ENCODE data around the gene PRUNE2. TPM values are rescaled to one million over a fixed set of nuclear protein-coding genes. Genes with fewer than 3 reads are reported as not detected.

PRUNE2 gene
- polyA plus RNA-seq, 1 donor (not counting 4 experiments of a cell fraction or from before 2014, with no cell fraction given), result 0.41 TPM

DNA sequence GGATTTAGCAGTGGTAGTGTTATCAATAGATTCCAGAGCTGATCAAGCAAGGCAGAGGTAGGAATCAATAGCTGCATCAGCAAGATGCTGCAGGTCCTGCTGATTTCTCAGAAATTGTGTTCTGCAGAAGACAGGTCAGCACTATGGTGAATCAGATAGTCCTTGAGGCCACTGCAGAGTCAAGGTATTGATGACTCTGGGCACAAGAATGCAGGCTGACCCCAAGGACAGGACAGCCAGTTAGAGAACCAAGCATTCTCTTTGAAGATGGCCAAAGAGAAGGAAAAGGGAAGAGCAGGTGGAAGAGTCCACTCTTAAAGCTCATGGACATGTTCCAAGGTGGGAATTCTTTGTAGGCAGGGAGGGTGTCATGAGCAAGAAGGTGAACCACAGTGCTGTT is 28.0 kb downstream of the PRUNE2 start:
- no peaks in the 10 kb centered on the region for H3K27me3 ChIP-seq (ENCODE audit: control insufficient read depth, extremely low read depth, insufficient read depth, low read length)
- dilution Hi-C loops (cut with MboI; ENCODE audit: extremely low pct_ligation_motif_present, low sequenced_read_pairs), result no loop called here
- H3K27ac ChIP-seq (ENCODE audit: control insufficient read depth, insufficient read depth, low read length), result no peak overlapping the region
- no peak overlapping the region for H2AFZ ChIP-seq (ENCODE audit: control insufficient read depth, low read length)
- H3K36me3 ChIP-seq (ENCODE audit: control insufficient read depth in 2 of 2, extremely low read depth in 1 of 2, insufficient read depth in 2 of 2, low read length in 2 of 2), result no peaks in the 10 kb centered on the region
- H3K79me2 ChIP-seq (ENCODE audit: control insufficient read depth, insufficient read depth, low read length), result no peaks in the 10 kb centered on the region
- H3K4me2 ChIP-seq (ENCODE audit: control insufficient read depth, extremely low read depth, insufficient read depth, low read depth, low read length), result no peak overlapping the region
- no peak overlapping the region for H3K4me3 ChIP-seq (ENCODE audit: control insufficient read depth in 2 of 3, extremely low read depth in 1 of 3, insufficient read depth in 2 of 3, low read depth in 1 of 3, low read length in 3 of 3)
- H3K9ac ChIP-seq (ENCODE audit: control insufficient read depth, extremely low read depth, insufficient read depth, low read length), result no peak overlapping the region
- H3K9me3 ChIP-seq (ENCODE audit: control insufficient read depth, low read depth, low read length), result no peaks in the 10 kb centered on the region
- TF ChIP-seq EZH2 (IDR thresholded peaks at IDR 0.05; ENCODE audit: low read length), result no peak
- TF ChIP-seq, protein P1, sequence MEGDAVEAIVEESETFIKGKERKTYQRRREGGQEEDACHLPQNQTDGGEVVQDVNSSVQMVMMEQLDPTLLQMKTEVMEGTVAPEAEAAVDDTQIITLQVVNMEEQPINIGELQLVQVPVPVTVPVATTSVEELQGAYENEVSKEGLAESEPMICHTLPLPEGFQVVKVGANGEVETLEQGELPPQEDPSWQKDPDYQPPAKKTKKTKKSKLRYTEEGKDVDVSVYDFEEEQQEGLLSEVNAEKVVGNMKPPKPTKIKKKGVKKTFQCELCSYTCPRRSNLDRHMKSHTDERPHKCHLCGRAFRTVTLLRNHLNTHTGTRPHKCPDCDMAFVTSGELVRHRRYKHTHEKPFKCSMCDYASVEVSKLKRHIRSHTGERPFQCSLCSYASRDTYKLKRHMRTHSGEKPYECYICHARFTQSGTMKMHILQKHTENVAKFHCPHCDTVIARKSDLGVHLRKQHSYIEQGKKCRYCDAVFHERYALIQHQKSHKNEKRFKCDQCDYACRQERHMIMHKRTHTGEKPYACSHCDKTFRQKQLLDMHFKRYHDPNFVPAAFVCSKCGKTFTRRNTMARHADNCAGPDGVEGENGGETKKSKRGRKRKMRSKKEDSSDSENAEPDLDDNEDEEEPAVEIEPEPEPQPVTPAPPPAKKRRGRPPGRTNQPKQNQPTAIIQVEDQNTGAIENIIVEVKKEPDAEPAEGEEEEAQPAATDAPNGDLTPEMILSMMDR (optimal IDR thresholded peaks at IDR 0.05 in 1 of 3, IDR thresholded peaks at IDR 0.05 in 1 of 3, conservative IDR thresholded peaks at IDR 0.05 in 1 of 3; ENCODE audit: extremely low read depth in 1 of 3, insufficient read depth in 2 of 3, low read length in 3 of 3), result no peak
- H3K4me1 ChIP-seq (ENCODE audit: control insufficient read depth, extremely low read depth, insufficient read depth, low read length), result peaks cover 11% of the 10 kb centered on the region
- FAIRE-seq (no peak), DNase-seq (ENCODE audit: low read depth, low spot score) (no peak)
- H3K9me1 ChIP-seq (ENCODE audit: control insufficient read depth, extremely low read depth, insufficient read depth, low read length), result no peaks in the 10 kb centered on the region
- no peaks in the 10 kb centered on the region for H4K20me1 ChIP-seq (ENCODE audit: control insufficient read depth, extremely low read depth, insufficient read depth, low read length)

DNA sequence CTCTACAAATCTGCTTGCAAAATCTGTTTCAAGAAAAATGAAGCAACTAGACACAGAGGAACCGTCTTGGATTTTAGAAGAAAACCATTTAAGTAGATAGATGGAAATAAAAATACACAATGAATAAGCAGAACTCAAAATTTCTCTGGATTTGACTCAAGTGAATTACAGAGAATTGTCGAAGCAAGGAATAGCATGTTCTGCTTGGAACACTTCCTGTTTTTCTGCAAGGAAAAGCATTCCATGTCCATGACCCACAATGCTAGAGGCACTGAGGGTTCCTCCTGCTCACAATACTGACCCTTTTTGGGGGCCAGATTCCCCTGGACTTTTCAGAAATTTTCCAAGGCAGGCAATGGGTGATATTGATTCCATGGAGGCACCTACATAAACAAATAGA is 29.8 kb downstream of the PRUNE2 start:
- FAIRE-seq (no peak), DNase-seq (ENCODE audit: low read depth, low spot score) (no peak)
- Histone ChIP-seq H3K27ac (ENCODE audit: control insufficient read depth, insufficient read depth, low read length) (no peak overlapping the region), H3K36me3 (ENCODE audit: control insufficient read depth in 2 of 2, extremely low read depth in 1 of 2, insufficient read depth in 2 of 2, low read length in 2 of 2) (no peaks in the 10 kb centered on the region), H3K4me2 (ENCODE audit: control insufficient read depth, extremely low read depth, insufficient read depth, low read depth, low read length) (peak overlapping the region; percentile 17), H2AFZ (ENCODE audit: control insufficient read depth, low read length) (peak overlapping the region; percentile 37), H3K9me1 (ENCODE audit: control insufficient read depth, extremely low read depth, insufficient read depth, low read length) (no peaks in the 10 kb centered on the region), H3K27me3 (ENCODE audit: control insufficient read depth, extremely low read depth, insufficient read depth, low read length) (no peaks in the 10 kb centered on the region), H3K4me3 (ENCODE audit: control insufficient read depth in 2 of 3, extremely low read depth in 1 of 3, insufficient read depth in 2 of 3, low read depth in 1 of 3, low read length in 3 of 3) (no peak overlapping the region), H4K20me1 (ENCODE audit: control insufficient read depth, extremely low read depth, insufficient read depth, low read length) (no peaks in the 10 kb centered on the region), H3K9ac (ENCODE audit: control insufficient read depth, extremely low read depth, insufficient read depth, low read length) (no peak overlapping the region), H3K4me1 (ENCODE audit: control insufficient read depth, extremely low read depth, insufficient read depth, low read length) (peaks cover 11% of the 10 kb centered on the region), H3K79me2 (ENCODE audit: control insufficient read depth, insufficient read depth, low read length) (no peaks in the 10 kb centered on the region), H3K9me3 (ENCODE audit: control insufficient read depth, low read depth, low read length) (no peaks in the 10 kb centered on the region)
- dilution Hi-C loops (cut with MboI; ENCODE audit: extremely low pct_ligation_motif_present, low sequenced_read_pairs), result no loop called here
- TF ChIP-seq, protein P1 (optimal IDR thresholded peaks at IDR 0.05 in 1 of 3, IDR thresholded peaks at IDR 0.05 in 1 of 3, conservative IDR thresholded peaks at IDR 0.05 in 1 of 3; ENCODE audit: extremely low read depth in 1 of 3, insufficient read depth in 2 of 3, low read length in 3 of 3), result no peak
- no peak for TF ChIP-seq EZH2 (IDR thresholded peaks at IDR 0.05; ENCODE audit: low read length)

Measured in keratinocyte (primary cell).